ENCODE data around the gene UPK3A. TPM values are rescaled to one million over a fixed set of nuclear protein-coding genes. Genes with fewer than 3 reads are reported as not detected.

UPK3A gene
- polyA plus RNA-seq, 1 donor from 2014 or later: not detected

GRCh38 chr22:45285263-45286058, 712 bp downstream of the UPK3A start:
- Histone ChIP-seq H3F3A (ENCODE audit: insufficient read depth, low read length, poor library complexity, severe bottlenecking) (no peaks in the 10 kb centered on the region), H3K9me3 (ENCODE audit: low read length) (no peaks in the 10 kb centered on the region), H3K27me3 (ENCODE audit: insufficient read depth, low read depth, low read length) (peaks cover 23% of the 10 kb centered on the region), H3K4me2 (ENCODE audit: low read length) (no peak overlapping the region), H3K36me3 (ENCODE audit: insufficient read depth, low read length) (no peaks in the 10 kb centered on the region), H3K27ac (ENCODE audit: low read length) (no peak overlapping the region), H3K79me2 (replicated peaks; ENCODE audit: insufficient read depth, low read length) (no peaks in the 10 kb centered on the region), H2AFZ (ENCODE audit: low read depth, low read length) (no peak overlapping the region), H3K9ac (ENCODE audit: low read length) (no peak overlapping the region), H3K9me2 (ENCODE audit: insufficient read depth, low read length) (no peaks in the 10 kb centered on the region), H4K20me1 (ENCODE audit: insufficient read depth) (no peaks in the 10 kb centered on the region), H3K4me3 (ENCODE audit: low read length) (no peak overlapping the region)
- TF ChIP-seq POLR2AphosphoS5 (IDR thresholded peaks at IDR 0.05) (no peak), TAF1 (IDR thresholded peaks at IDR 0.05; ENCODE audit: low read depth) (no peak), EZH2 (IDR thresholded peaks at IDR 0.05; ENCODE audit: borderline replicate concordance, insufficient read depth, low read length, poor library complexity, severe bottlenecking) (no peak), REST (IDR thresholded peaks at IDR 0.05; ENCODE audit: borderline replicate concordance) (no peak), SMC3 (conservative IDR thresholded peaks at IDR 0.05; ENCODE audit: poor library complexity) (no peak), CTCF (IDR thresholded peaks at IDR 0.05; ENCODE audit: poor library complexity, severe bottlenecking) (no peak), EP300 (conservative IDR thresholded peaks at IDR 0.05; ENCODE audit: poor library complexity, severe bottlenecking) (no peak), MXI1 (conservative IDR thresholded peaks at IDR 0.05; ENCODE audit: poor library complexity, severe bottlenecking) (no peak)

GRCh38 chr22:45286854-45287551, 2.3 kb downstream of the UPK3A start:
- no peaks in the 10 kb centered on the region for H3K9me2 ChIP-seq (ENCODE audit: insufficient read depth, low read length)
- H3K9ac ChIP-seq (ENCODE audit: low read length): no peak overlapping the region
- H3K36me3 ChIP-seq (ENCODE audit: insufficient read depth, low read length): no peaks in the 10 kb centered on the region
- no peak overlapping the region for H3K27ac ChIP-seq (ENCODE audit: low read length)
- TF ChIP-seq REST (IDR thresholded peaks at IDR 0.05; ENCODE audit: borderline replicate concordance) (no peak), TAF1 (IDR thresholded peaks at IDR 0.05; ENCODE audit: low read depth) (no peak), RAD21 (conservative IDR thresholded peaks at IDR 0.05) (no peak), MXI1 (conservative IDR thresholded peaks at IDR 0.05; ENCODE audit: poor library complexity, severe bottlenecking) (no peak)
- peaks cover 23% of the 10 kb centered on the region for H3K27me3 ChIP-seq (ENCODE audit: insufficient read depth, low read depth, low read length)
- H3K9me3 ChIP-seq (ENCODE audit: low read length): no peaks in the 10 kb centered on the region
- no peak overlapping the region for H3K4me2 ChIP-seq (ENCODE audit: low read length)
- H4K20me1 ChIP-seq (ENCODE audit: insufficient read depth): no peaks in the 10 kb centered on the region
- no peak overlapping the region for H3K4me3 ChIP-seq (ENCODE audit: low read length)
- H3F3A ChIP-seq (ENCODE audit: insufficient read depth, low read length, poor library complexity, severe bottlenecking): no peaks in the 10 kb centered on the region
- H3K79me2 ChIP-seq (replicated peaks; ENCODE audit: insufficient read depth, low read length): no peaks in the 10 kb centered on the region
- no peak overlapping the region for H2AFZ ChIP-seq (ENCODE audit: low read depth, low read length)

Measured in neural cell (in vitro differentiated cells).